ENCODE data around the gene SUPT3H. TPM values are rescaled to one million over a fixed set of nuclear protein-coding genes. Genes with fewer than 3 reads are reported as not detected.
"Not testable (repeated sequence)": the region's sequence is repeated elsewhere in the genome, so short reads cannot be mapped to it uniquely, and the experiment has no call there.

Gene SUPT3H
- total RNA-seq, 1 donor from 2014 or later = 5.0 TPM

- DNase-seq (ENCODE audit: low spot score) = no peak
These were observed 462.6 kb downstream of the SUPT3H start for GRCh38 chr6:44915111-44915510.

- no peak for DNase-seq (ENCODE audit: low spot score)
These were observed 463.6 kb downstream of the SUPT3H start for GRCh38 chr6:44914141-44914540.

GRCh38 chr6:44906761-44907160 lies 471.0 kb downstream of the SUPT3H start:
- no peak for DNase-seq (ENCODE audit: low spot score)

- not testable (repeated sequence) for DNase-seq (ENCODE audit: low spot score)
These were observed 477.4 kb downstream of the SUPT3H start for GRCh38 chr6:44900358-44900757.

GRCh38 chr6:44898296-44898930 lies 479.3 kb downstream of the SUPT3H start:
- no peak for DNase-seq (ENCODE audit: low spot score)

- DNase-seq (ENCODE audit: low spot score) = no peak
These were observed 480.4 kb downstream of the SUPT3H start for GRCh38 chr6:44897316-44897715.

- DNase-seq (ENCODE audit: low spot score) = no peak
These were observed 481.0 kb downstream of the SUPT3H start for GRCh38 chr6:44896701-44897100.

- no peak for DNase-seq (ENCODE audit: low spot score)
These were observed 485.2 kb downstream of the SUPT3H start for GRCh38 chr6:44892579-44892978.

GRCh38 chr6:44879071-44879470 lies 498.7 kb downstream of the SUPT3H start:
- not testable (repeated sequence) for DNase-seq (ENCODE audit: low spot score)

GRCh38 chr6:44876638-44877037 lies 501.1 kb downstream of the SUPT3H start:
- not testable (repeated sequence) for DNase-seq (ENCODE audit: low spot score)

GRCh38 chr6:44869321-44869897 lies 508.3 kb downstream of the SUPT3H start:
- DNase-seq (ENCODE audit: low spot score) = no peak

GRCh38 chr6:44868910-44869309 lies 508.8 kb downstream of the SUPT3H start:
- no peak for DNase-seq (ENCODE audit: low spot score)

- no peak for DNase-seq (ENCODE audit: low spot score)
These were observed 509.4 kb downstream of the SUPT3H start for GRCh38 chr6:44868335-44868668.

- no peak for DNase-seq (ENCODE audit: low spot score)
These were observed 510.0 kb downstream of the SUPT3H start for GRCh38 chr6:44867571-44868334.

- not testable (repeated sequence) for DNase-seq (ENCODE audit: low spot score)
These were observed 512.5 kb downstream of the SUPT3H start for GRCh38 chr6:44865184-44865583.

GRCh38 chr6:44859901-44860410 lies 517.8 kb downstream of the SUPT3H start:
- no peak for DNase-seq (ENCODE audit: low spot score)

- no peak for DNase-seq (ENCODE audit: low spot score)
These were observed 518.7 kb downstream of the SUPT3H start for GRCh38 chr6:44858998-44859397.

GRCh38 chr6:44856479-44856878 lies 521.3 kb downstream of the SUPT3H start:
- no peak for DNase-seq (ENCODE audit: low spot score)

GRCh38 chr6:44855562-44856411 lies 521.9 kb downstream of the SUPT3H start:
- DNase-seq (ENCODE audit: low spot score) = no peak

GRCh38 chr6:44854712-44855443 lies 522.9 kb downstream of the SUPT3H start:
- DNase-seq (ENCODE audit: low spot score) = no peak

GRCh38 chr6:44851176-44851575 lies 526.6 kb downstream of the SUPT3H start:
- no peak for DNase-seq (ENCODE audit: low spot score)
